KMS-11 (cell line): ENCODE data around the gene OSBPL3.

Source experiments
- H2AFZ ChIP-seq: fragments of 200-600 bp; sonication (generic); 2 replicates; pipeline ENCODE4 v1.6.1; 2016; ENCODE audit warnings: antibody characterized with exemption, mixed run types, low read depth
- H3K27ac ChIP-seq: fragments of 200-600 bp; sonication (generic); 2 replicates; pipeline ENCODE4 v1.6.1; 2016; ENCODE audit warnings: mild to moderate bottlenecking, mixed run types
- H3K27me3 ChIP-seq: fragments of 200-600 bp; sonication (generic); 2 replicates; pipeline ENCODE4 v1.6.1; 2017; ENCODE audit warnings: mild to moderate bottlenecking, low read depth, mixed run types, moderate library complexity; ENCODE audit not compliant: insufficient read depth
- H3K36me3 ChIP-seq: fragments of 200-600 bp; sonication (generic); 2 replicates; pipeline ENCODE4 v1.6.1; 2017; ENCODE audit warnings: mild to moderate bottlenecking, mixed run types; ENCODE audit not compliant: insufficient read depth
- H3K4me1 ChIP-seq: fragments of 200-600 bp; sonication (generic); 2 replicates; pipeline ENCODE4 v1.6.1; 2016; ENCODE audit warnings: mild to moderate bottlenecking, low read depth, mixed run types; ENCODE audit not compliant: poor library complexity, severe bottlenecking
- H3K4me2 ChIP-seq: fragments of 200-600 bp; sonication (generic); 2 replicates; pipeline ENCODE4 v1.7.0; 2016; ENCODE audit warnings: mild to moderate bottlenecking, mixed run types
- H3K4me3 ChIP-seq: fragments of 200-600 bp; sonication (generic); IDR thresholded peaks from 2 replicates; pipeline ENCODE4 v1.6.1; 2017; ENCODE audit warnings: low read depth, low read length, mixed read lengths; ENCODE audit not compliant: insufficient read depth
- H3K79me2 ChIP-seq: fragments of 200-600 bp; sonication (generic); 2 replicates; pipeline ENCODE4 v1.6.1; 2016; ENCODE audit warnings: low read depth, mixed run types; ENCODE audit not compliant: insufficient read depth
- H3K9ac ChIP-seq: fragments of 200-600 bp; sonication (generic); 2 replicates; pipeline ENCODE4 v1.6.1; 2016; ENCODE audit warnings: mild to moderate bottlenecking, mixed run types
- H4K20me1 ChIP-seq: fragments of 200-600 bp; sonication (generic); 2 replicates; pipeline ENCODE4 v1.6.1; 2016; ENCODE audit warnings: mild to moderate bottlenecking, mixed run types; ENCODE audit not compliant: insufficient read depth
- TF ChIP-seq, protein P1 (sequence below): fragments of 200-600 bp; sonication (generic); conservative IDR thresholded peaks from 2 replicates; pipeline ENCODE4 v1.6.1; 2017; ENCODE audit warnings: low read depth, mild to moderate bottlenecking, antibody characterized with exemption, low read length, moderate library complexity, mixed read lengths

The OSBPL3 gene

DNA sequence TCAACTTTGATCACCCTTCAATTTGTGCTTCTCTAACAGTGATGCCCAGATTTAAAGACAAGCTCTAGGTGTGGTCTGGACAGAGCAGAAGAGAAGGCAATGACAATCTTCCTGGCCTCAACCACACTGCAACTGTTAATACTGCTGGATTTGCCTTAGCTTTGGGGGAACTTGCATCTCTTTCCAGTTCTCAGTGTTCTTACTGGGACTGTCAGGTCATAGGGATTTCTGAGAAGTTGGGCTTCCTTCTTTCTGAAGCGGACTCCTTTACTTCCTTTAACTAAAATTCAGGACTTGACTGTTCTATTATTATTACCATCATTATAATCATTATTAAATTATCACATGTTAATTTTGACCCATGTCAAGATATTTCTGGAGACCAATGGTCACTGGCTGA, 80.8 kb downstream of the OSBPL3 start:
- Histone ChIP-seq H3K79me2 (peaks cover 6% of the 10 kb centered on the region; the same call in 1 of the 2 replicates), H3K36me3 (no peaks in the 10 kb centered on the region), H3K4me1 (peaks cover 57% of the 10 kb centered on the region), H3K4me2 (no peak overlapping the region), H3K27ac (no peak overlapping the region), H3K4me3 (no peak overlapping the region), H2AFZ (no peak overlapping the region), H3K27me3 (no peaks in the 10 kb centered on the region), H3K9ac (no peak overlapping the region), H4K20me1 (no peaks in the 10 kb centered on the region; the same call in 1 of the 2 replicates)
- TF ChIP-seq, protein P1, sequence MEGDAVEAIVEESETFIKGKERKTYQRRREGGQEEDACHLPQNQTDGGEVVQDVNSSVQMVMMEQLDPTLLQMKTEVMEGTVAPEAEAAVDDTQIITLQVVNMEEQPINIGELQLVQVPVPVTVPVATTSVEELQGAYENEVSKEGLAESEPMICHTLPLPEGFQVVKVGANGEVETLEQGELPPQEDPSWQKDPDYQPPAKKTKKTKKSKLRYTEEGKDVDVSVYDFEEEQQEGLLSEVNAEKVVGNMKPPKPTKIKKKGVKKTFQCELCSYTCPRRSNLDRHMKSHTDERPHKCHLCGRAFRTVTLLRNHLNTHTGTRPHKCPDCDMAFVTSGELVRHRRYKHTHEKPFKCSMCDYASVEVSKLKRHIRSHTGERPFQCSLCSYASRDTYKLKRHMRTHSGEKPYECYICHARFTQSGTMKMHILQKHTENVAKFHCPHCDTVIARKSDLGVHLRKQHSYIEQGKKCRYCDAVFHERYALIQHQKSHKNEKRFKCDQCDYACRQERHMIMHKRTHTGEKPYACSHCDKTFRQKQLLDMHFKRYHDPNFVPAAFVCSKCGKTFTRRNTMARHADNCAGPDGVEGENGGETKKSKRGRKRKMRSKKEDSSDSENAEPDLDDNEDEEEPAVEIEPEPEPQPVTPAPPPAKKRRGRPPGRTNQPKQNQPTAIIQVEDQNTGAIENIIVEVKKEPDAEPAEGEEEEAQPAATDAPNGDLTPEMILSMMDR: no peak

DNA sequence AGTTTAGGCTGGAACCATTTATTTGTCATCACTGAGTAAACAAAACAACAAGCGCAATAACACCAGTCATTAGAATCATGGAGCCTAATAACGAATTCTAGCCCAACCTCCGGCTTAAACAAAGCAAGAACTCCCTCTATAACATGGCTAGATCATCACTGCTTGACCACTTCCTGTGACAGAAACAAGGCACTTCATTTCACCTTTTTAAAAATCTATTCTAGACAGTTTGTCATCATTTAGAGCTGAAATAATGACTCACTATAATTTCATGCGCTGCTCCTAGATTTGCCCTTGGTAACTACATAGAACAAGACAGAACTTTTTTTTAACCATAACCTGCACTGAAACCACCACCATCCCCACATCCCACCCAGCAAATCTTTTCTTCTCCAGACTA, 81.3 kb downstream of the OSBPL3 start:
- no peaks in the 10 kb centered on the region; the same call in 1 of the 2 replicates for H4K20me1 ChIP-seq
- no peaks in the 10 kb centered on the region for H3K36me3 ChIP-seq
- peaks cover 6% of the 10 kb centered on the region; the same call in 1 of the 2 replicates for H3K79me2 ChIP-seq
- TF ChIP-seq, protein P1: no peak
- H3K4me3 ChIP-seq: no peak overlapping the region
- no peak overlapping the region for H3K9ac ChIP-seq
- H3K27ac ChIP-seq: no peak overlapping the region
- peaks cover 57% of the 10 kb centered on the region for H3K4me1 ChIP-seq
- H3K27me3 ChIP-seq: no peaks in the 10 kb centered on the region
- H3K4me2 ChIP-seq: no peak overlapping the region
- H2AFZ ChIP-seq: no peak overlapping the region

DNA sequence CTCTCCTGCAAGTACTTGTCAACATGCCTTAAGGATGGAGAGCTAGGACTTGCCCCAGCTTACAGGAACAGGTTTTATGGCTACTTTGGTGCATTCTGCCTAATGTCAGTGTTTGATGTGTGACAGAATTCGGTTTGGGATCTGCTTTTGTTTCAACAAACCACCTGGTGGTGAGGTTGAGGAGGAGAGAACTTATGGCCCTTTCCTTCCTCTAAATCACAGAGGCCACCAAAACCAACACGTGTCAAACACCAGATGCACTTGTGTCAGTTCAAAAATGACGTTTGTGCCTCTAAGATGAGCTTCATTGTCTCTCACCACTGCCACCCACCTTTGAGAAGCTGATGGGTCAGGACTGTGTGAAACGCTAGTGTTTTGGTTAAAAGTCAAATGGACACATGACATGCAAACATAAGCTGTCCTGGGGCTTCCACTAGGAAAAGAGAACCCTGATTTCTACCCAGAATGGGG, 83.9 kb downstream of the OSBPL3 start:
- H3K27ac ChIP-seq: no peak overlapping the region
- no peak overlapping the region for H3K4me3 ChIP-seq
- H3K36me3 ChIP-seq: no peaks in the 10 kb centered on the region
- H4K20me1 ChIP-seq: no peaks in the 10 kb centered on the region; the same call in 1 of the 2 replicates
- TF ChIP-seq, protein P1: no peak
- H2AFZ ChIP-seq: no peak overlapping the region
- H3K9ac ChIP-seq: no peak overlapping the region
- peaks cover 12% of the 10 kb centered on the region; the same call in 1 of the 2 replicates for H3K79me2 ChIP-seq
- H3K4me1 ChIP-seq: peaks cover 55% of the 10 kb centered on the region
- H3K4me2 ChIP-seq: no peak overlapping the region
- H3K27me3 ChIP-seq: no peaks in the 10 kb centered on the region

DNA sequence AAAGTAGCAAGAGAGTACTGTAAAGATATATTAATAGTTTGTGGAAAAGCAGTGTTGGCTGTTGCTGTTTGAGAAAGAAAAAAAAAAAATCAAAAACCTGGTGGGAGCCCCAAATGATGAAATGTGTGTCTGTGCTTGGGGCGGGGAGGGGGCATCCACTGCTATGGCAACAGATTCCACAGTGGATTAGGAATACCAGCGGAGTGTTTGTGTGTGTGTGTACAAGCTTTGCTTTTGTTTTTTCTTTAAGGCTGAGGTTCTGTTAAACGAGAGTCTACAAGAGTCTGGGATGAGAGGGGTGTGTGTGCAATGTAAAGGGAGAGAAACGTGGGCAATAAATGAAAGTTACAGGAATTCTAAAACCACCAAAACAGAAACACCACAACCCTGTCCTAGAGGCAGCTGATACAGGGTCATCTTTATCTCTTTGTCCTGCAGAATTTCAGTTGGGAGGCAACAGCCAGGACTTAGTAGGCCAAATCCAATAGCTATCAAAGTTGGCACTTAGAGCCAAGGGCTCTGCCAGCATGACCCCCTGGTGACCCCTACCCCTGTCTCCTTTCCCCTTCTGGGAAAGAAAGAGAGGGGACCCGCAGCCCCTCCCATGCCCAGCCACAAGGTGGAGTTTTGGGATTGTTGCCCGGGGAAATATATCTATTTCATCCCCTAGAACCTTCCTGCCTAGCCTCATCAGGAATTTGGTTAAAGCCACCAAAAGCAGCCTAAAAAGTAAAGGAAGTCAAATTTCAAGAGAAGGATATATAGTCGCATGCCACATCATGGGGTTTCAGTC, 85.4 kb downstream of the OSBPL3 start:
- Histone ChIP-seq H3K27me3 (no peaks in the 10 kb centered on the region), H3K9ac (no peak overlapping the region), H2AFZ (no peak overlapping the region), H3K4me2 (no peak overlapping the region), H3K27ac (no peak overlapping the region), H3K4me3 (no peak overlapping the region), H3K36me3 (no peaks in the 10 kb centered on the region), H3K4me1 (peaks cover 49% of the 10 kb centered on the region), H3K79me2 (peaks cover 12% of the 10 kb centered on the region; the same call in 1 of the 2 replicates), H4K20me1 (no peaks in the 10 kb centered on the region; the same call in 1 of the 2 replicates)
- TF ChIP-seq, protein P1: no peak
